RWPE2 (cell line): ENCODE data around the gene PIGC.

Source experiments
- ATAC-seq: fragments of 200-7000 bp; cut with Tn5 transposase; 3 replicates; pipeline ENCODE4 v1.9.1; 2021; ENCODE audit warnings: low read depth
- DNase-seq: peaks from one replicate; pipeline ENCODE4 v3.0.0-alpha.2; 2020; ENCODE audit warnings: low spot score
- H3K27ac ChIP-seq: fragments of 450-650 bp; 2 replicates; pipeline ENCODE4 v1.5.1; 2017; ENCODE audit warnings: mild to moderate bottlenecking; ENCODE audit not compliant: poor library complexity, severe bottlenecking
- H3K27me3 ChIP-seq: fragments of 250-450 bp; sonication (Bioruptor Pico); 2 replicates; pipeline ENCODE4 v1.5.1; 2021; ENCODE audit warnings: mild to moderate bottlenecking, moderate library complexity; ENCODE audit not compliant: insufficient read depth, poor library complexity, severe bottlenecking
- H3K36me3 ChIP-seq: fragments of 250-450 bp; sonication (Bioruptor Pico); 2 replicates; pipeline ENCODE4 v1.5.1; 2020; ENCODE audit warnings: low read depth, mild to moderate bottlenecking, moderate library complexity
- H3K4me1 ChIP-seq: fragments of 250-450 bp; sonication (Bioruptor Pico); 2 replicates; pipeline ENCODE4 v1.5.1; 2021; ENCODE audit warnings: mild to moderate bottlenecking, moderate library complexity; ENCODE audit not compliant: insufficient read depth, poor library complexity, severe bottlenecking
- H3K4me3 ChIP-seq: fragments of 250-450 bp; sonication (Bioruptor Pico); 2 replicates; pipeline ENCODE4 v1.5.1; 2021; ENCODE audit warnings: mild to moderate bottlenecking, moderate library complexity; ENCODE audit not compliant: severe bottlenecking
- H3K9me3 ChIP-seq: fragments of 250-450 bp; sonication (Bioruptor Pico); 2 replicates; pipeline ENCODE4 v1.5.1; 2021; ENCODE audit warnings: mild to moderate bottlenecking, moderate library complexity; ENCODE audit not compliant: severe bottlenecking
- CTCF ChIP-seq: fragments of 450-650 bp; IDR thresholded peaks from one replicate; pipeline ENCODE4 v1.5.1; 2017; ENCODE audit warnings: mild to moderate bottlenecking, moderate library complexity; ENCODE audit not compliant: poor library complexity, severe bottlenecking

The PIGC gene

DNA sequence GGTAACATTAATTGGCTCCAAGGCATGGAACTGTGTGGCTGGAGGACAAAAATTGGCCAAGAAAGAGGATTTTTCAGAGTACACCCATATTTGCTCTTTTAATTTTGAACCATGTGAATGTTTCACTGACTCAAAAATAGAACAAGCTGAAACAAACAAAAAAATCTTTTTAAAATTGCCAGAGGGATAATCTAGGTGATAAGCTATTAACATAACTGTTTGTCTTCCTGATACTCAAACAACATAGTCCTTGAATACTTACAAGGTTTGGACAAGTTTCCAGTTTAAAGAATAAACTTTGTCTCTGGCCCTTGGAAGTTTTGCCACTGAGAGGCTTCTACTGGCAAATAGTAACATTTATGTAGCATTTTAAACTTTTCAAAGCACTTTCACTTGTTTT, 30.0 kb upstream of the PIGC start:
- H3K4me3 ChIP-seq = no peak overlapping the region
- peaks cover 28% of the 10 kb centered on the region for H3K4me1 ChIP-seq
- no peaks in the 10 kb centered on the region for H3K27me3 ChIP-seq
- H3K27ac ChIP-seq = no peak overlapping the region
- no peaks in the 10 kb centered on the region for H3K9me3 ChIP-seq
- no peak for ATAC-seq
- no peak for DNase-seq
- TF ChIP-seq CTCF = no peak
- no peaks in the 10 kb centered on the region for H3K36me3 ChIP-seq

DNA sequence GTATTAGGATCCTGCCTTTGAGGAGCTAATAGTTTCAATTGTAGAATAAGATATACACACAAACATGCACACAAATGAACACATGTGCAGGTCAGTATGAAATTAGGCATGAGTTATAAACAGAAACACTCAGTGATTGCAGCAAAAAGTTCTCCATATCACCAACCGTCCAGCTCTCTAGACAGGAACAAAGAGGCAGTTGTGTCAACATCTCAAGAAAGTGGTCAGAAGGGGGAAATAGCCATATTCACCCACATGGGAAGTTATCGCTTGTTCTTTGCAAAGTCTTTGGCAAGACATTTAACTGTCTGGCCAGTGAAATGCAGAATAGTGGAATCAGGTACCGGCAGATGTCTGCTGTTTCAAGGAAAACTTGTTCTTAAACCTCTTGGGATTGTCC, 29.4 kb upstream of the PIGC start:
- no peak overlapping the region for H3K4me3 ChIP-seq
- no peak overlapping the region for H3K27ac ChIP-seq
- H3K9me3 ChIP-seq = no peaks in the 10 kb centered on the region
- ATAC-seq = no peak
- H3K27me3 ChIP-seq = no peaks in the 10 kb centered on the region
- no peaks in the 10 kb centered on the region for H3K36me3 ChIP-seq
- peaks cover 26% of the 10 kb centered on the region for H3K4me1 ChIP-seq
- DNase-seq = no peak
- no peak for TF ChIP-seq CTCF

- ATAC-seq (no peak), DNase-seq (no peak)
- Histone ChIP-seq H3K27me3 (no peaks in the 10 kb centered on the region), H3K4me1 (peaks cover 22% of the 10 kb centered on the region), H3K9me3 (no peaks in the 10 kb centered on the region), H3K4me3 (no peak overlapping the region), H3K36me3 (no peaks in the 10 kb centered on the region), H3K27ac (no peak overlapping the region)
- no peak for TF ChIP-seq CTCF
These were observed 28.6 kb upstream of the PIGC start for GRCh38 chr1:172472495-172472894.

DNA sequence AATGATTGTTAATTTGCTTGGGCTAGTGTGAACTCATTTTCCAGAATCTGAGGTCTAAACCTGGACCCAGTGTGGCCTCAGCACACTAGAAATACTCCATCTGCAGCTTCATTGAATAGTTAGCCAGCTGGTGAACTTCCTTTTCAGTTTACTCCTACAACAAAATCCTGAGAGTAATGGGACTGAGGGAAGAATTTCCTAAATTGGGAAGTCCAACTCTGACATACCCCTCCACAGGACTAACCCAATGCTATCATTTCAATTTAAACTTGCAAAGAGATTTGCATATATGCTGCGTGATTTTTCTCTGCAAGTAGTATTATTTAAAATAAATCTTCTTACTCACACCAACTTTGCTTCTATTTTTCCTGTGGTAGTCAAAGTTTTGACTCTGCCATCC, 27.8 kb upstream of the PIGC start:
- Histone ChIP-seq H3K9me3 (no peaks in the 10 kb centered on the region), H3K4me1 (peaks cover 20% of the 10 kb centered on the region), H3K27me3 (no peaks in the 10 kb centered on the region), H3K27ac (no peak overlapping the region), H3K4me3 (no peak overlapping the region), H3K36me3 (no peaks in the 10 kb centered on the region)
- ATAC-seq (no peak), DNase-seq (no peak)
- no peak for TF ChIP-seq CTCF

- DNase-seq (no peak), ATAC-seq (no peak)
- no peak overlapping the region for H3K27ac ChIP-seq
These were observed 26.3 kb upstream of the PIGC start for GRCh38 chr1:172470149-172470548.

More at GRCh38 chr1:172470149-172470548, 26.3 kb upstream of the PIGC start:
- no peaks in the 10 kb centered on the region for H3K27me3 ChIP-seq
- no peaks in the 10 kb centered on the region for H3K36me3 ChIP-seq
- H3K4me3 ChIP-seq = no peak overlapping the region
- no peak for TF ChIP-seq CTCF
- H3K4me1 ChIP-seq = peaks cover 6% of the 10 kb centered on the region
- H3K9me3 ChIP-seq = no peaks in the 10 kb centered on the region
